NCI-H1436 treated with DMSO at 0.1 percent for 48 hours (cell line): ENCODE measurements around the gene NEU4.

Experiments used
- DNase-seq: peaks from one replicate; lab custom pipeline; 2025; lab: John Stamatoyannopoulos, UW

Gene NEU4

DNA sequence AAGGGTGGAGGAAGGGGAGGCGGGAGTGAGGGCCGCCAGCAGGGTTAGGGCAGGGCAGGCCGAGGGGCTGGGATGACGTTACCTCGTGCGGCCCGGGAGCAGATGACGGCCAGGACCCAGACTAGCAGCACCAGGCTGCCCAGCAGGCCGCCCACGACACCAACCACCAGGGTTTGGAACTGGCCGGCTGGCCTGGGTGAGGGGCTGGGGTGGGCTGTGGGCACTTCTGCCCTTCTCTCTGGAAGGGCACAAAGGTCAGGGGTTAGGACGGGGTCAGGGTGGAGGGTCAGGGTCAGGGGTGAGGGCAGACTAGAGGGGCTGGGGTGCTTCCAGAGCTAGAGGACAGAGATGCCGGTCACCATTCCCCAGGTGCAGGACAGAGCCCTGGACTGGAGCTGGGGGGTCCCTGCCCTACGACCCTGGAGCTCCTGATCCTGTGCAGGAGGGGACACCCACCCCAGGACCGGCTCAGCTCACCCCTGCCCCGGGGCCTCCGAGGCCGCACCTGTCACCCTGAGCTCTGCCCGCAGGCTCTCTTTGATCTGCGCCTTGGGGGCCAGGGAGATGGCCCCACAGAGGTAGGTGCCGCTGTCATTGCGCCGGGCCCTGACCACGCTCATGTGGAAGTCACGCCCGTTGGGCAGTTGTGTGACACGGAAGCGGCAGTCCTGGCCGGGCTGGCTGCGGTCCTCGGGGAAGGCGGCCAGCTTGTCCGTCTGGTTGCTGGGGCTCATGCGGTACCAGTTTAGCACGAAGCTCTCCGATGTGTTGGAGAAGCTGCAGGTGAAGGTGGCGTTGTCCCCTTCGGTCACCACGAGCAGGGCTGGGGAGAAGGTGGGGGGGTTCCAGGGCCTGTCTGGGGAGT, 43.4 kb downstream of the NEU4 start:
- no peak for DNase-seq

DNA sequence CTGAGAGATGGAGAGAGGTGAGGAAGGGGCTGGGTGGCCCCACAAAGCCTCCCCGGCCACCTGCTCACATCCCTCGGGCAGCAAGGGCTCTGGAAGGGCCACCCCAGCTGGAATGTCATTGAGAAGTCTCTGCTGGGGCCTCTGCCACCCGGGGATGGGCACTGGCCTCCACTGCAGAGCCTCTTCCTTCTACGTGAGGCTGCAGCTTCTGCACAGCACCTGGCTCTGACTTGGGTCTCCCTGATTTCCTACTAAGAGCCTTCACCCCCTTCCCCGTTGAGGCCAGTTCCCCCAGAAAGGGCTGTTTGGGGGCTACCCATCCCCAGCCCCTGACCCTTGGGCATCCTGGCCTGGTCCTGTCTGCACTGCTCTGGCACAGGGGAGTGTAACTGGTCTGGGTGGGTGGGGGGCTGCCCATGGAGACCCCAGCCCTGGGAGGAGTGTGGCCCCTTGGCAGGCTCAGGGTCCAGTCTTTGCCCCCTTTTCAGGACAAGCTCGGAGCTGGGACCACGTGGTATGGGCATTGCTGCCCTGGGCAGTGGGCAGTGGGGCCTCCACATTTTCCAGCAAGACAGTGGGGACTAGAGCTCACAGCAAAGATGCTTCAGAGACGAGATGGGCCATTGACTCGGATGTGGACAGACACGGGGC, 44.1 kb downstream of the NEU4 start:
- no peak for DNase-seq

DNA sequence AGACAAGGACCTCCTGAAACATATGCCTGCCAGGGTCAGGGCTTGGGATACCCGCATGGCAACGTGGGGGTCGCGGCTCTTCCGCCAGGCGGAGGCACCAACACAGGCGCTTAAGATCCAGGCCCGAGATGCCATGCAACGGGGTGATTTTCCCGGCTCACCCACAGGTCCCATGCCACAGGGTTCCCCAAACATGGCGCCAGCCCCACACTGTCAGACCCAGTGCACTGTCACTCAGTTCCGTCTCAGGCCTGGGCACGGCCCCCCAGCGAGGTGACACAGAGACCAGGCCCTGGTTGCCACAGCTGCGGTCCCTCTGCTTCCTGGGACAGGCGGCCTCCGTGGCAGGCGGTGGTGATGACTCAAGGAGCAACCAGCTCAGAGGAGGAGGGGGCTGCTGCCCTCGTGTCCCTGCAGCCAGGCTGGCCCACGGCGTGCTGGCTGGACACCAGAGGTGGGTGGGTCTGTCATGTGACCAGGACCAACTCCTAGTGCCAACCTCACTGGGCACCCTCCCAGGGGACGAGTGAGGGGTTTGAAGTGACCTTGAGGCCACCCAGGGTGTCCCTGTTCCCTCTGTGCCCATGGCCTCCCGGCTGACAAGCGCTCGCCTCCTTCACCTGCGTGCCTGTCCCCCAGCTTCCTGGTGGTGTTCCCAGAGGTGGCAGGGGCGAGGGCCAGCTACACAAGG, 44.8 kb downstream of the NEU4 start:
- no peak for DNase-seq

DNA sequence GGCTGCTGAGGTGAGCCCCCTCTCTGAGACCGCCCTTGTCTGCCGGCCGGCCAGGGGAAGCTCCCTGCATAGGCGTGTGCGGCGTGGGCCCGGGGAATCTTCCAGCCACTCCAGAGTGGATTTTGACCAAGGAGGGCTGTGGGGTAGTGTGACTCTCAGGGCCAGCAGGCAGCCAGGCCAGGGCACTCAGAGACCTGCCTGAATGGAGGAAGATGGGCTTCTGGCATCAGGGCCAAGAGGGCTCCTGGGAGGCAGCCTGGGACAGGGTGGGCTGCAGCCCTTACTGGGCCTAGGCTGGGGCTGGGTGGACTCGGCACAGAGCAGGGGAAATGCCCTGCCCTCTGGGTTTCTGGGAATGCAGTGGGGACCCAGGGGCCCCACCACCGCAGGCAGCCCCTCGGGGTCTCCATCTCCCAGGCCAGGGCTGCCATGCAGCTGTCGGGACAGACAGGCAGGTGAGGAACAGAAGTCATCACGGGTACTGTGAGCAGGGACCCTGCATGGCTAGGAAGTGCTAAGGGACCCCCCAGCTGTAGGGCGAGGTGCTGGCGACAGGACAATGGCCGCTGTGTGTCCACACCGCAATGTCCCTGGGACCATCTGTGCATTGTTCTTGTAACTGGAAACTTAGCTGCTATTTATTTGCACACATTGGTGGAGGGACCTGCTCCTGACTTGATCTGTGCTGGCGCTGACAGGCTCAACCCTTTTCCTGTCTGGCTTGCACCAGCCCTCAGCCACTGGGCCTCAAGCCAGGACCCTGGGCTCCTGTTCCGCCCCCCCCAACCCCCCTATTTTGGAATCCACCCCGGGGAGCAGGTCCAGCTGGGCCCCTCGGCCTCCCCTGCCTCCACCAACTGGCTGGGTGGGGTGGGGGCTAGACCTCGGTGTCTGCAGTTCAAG, 45.6 kb downstream of the NEU4 start:
- DNase-seq: no peak

DNA sequence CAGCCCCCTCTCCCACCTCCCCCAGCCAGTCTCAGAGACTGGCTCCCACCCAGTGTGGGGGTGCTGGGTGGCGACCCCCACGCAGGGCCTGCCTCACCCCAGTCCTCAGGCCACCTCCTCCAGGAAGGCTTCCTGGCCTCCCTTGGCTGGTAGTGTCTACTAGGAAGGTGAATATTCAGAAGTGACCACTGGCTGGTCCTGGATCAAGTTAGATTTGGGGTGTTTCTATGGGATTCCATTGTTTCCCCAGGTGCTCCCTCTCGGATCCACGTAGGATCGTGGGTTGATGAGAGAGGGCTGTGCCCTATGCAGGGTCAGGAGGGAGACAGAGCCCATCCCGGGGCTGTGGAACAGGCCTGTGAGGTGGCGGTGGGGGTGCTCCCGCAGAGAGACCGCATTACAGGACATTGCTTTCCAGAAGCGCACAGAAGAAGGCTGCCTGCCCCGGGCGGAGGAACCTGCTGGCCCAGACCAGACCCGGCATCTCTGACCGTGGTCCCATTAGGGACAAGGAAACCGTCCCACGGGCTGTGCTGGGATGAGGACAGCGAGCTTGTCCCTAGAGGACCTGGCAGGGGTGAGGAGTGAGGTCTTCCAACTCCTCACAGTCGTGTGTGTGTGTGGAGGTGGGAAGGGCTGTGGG, 46.4 kb downstream of the NEU4 start:
- DNase-seq: no peak

DNA sequence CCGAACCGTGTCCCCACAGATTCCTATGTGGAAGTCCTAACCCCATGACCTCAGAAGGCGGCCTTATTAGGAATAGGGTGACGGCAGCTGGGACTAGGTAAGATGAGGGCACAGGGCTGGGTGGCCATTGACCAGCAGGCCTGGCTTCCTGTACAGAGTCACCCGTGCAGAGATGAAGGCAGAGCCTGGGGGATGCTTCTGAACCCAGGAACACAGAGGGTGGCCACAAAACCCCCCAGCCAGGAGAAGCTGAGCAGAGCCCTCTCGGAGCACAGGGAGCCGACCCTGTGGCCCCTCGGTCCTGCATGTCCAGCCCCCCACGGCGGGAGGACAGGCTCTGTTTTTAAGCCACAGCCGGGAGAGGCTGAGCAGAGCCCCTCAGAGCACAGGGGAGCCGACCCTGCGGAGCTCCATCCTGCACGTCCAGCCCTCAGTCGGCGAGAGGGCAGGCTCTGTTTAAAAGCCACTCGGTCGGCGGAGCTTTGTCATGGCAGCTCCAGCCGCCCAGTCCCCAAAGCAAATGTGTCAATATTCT, 47.0 kb downstream of the NEU4 start:
- DNase-seq: no peak

DNA sequence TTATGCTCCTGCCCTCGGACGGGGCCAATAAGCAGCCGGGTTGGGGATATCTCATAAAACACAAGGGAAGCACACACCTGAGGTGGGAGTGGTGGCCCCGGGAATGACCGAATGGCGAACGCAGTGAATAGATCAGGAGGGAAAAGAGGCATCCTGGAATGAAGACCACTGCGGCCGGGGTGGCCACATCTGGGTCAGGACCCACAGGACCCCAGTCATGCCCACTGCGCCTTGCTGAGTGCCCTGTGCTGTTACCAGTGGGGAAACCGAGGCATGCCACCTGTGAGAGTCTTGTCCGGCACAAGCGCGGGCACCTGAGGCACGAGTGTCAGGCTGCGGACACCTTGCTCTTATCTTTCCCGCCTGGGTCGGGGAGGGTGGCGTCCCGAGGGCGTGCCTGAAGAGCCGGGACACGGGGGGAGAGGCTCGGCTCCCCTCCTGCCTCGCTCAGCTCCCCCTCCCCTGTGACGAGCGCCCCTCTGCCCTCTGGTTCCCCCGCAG, 48.1 kb downstream of the NEU4 start:
- DNase-seq: no peak

DNA sequence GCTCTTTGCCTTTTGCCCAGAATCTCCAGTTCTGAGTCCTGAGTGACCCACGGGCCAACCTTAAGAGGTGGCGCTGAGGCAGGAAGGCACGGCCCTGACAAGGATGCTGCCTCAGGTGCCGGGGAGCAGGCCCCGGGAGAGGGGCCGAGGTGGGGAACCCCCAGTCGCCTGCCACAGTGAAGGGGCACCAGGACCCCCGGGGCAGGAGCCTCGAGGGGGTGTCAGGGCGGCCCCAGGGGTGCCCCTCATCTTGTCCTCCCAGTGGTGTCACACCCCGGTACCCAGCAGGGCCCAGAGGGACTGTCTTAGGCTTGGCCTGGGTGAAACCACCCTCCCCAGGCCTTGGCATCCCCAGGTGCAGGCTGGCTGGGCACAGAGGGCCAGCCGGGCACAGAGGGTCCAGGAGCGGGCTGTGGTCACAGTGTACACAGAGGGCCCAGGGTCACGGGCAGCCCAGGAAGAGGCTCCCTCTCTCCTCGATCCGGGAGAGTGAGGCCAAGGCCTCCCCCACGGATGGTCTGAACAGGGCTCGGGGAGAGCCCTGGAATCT, 48.7 kb downstream of the NEU4 start:
- DNase-seq: no peak

DNA sequence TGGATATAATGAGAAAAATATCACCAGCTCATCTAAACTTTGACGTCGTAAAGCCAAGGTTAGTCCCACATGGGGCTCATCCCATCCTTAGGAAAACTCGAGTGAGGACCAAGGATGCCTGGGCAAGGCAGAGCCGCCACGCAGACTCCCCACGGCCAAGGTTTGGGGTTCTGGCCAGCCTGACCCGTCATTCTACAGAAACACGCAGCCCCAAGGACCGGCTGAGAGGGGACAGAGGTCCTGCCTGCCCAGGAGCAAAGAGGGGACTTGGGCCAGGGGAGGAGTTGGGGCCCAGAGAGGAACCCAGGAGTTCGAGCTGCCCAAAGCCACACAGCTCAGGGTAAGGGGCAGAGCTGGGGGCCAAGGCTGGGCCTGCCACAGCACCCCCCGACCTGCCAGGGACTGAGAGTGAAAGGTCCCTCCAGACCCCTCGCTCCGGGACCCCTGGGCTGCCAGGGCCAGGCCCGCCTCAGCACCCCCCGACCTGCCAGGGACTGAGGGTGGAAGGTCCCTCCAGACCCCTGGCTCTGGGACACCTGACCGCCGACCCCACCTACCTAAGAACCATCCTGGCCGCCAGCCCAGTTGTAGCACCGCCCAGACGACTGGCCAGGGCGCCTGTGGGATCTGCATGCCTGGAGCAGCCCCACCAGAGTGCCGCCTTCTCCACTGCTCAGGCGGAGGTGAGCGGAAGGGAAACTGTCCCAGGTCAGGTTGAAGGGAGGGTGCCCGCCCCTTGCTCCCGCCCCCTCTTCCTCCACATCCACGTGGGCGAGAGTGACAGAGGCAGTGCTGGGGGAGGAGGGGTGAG, 49.4 kb downstream of the NEU4 start, which contains the start of gene PDCD1:
Gene PDCD1, minus strand, starts transcription at position 689 of the 811 bp plus-strand sequence. Its CDS starts 56 bp downstream, at position 633.
- no peak for DNase-seq

DNA sequence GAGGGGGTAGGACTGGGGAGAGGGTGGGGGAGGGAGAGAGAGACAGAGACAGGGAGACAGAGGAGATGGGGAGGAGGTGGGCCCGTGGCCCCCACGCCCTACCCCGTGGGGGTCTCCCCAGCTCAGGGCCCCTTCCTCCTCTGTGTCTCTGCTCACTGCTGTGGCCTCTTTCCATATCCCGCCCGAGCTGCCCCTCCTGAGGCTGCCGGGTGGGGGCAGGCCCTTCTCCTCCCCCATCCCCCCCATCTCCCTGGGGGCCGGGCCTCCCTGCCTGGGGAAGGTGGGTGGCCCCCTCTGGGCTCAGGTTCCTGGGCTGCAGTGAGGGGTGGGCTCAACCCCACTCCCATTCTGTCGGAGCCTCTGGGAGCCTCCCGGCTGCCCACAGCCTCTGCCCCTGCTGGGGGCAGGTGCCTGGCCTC, 50.0 kb downstream of the NEU4 start:
- no peak for DNase-seq

DNA sequence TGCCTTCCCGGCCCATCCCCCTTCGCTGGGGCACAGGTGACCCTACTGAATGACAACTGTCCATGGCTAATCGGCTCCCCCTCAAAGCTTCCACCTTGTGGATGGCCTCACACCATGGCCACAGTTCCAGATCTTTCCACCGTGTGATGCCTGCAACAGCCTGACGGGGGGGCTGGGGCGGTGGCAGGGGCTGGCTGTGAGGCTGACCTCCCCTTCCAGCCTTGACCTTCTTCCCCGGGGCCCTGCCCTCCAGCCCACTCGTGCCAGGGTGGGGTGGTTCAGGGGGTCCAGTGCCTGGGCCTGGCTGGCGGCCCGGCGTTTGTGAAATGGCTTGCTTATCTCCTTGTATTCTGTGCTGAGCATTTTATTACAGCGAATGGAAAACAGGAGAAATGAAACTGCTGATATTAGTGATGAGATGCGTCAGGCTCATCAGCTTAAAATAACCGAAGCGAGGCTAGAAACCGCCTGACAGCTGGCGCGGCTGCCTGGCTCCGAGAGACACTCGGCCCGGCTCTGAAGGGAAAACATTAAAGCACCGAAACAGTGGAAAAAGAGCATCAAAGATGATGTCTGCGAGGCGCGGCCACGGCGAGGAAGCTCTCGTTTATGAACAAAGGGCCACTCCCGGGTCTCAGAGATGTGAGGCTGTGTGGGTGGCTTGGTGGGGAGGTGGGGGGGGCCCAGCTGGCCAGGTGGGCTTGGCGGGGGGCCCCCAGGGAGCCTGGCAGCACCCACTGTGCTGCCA, 50.6 kb downstream of the NEU4 start:
- DNase-seq: no peak

DNA sequence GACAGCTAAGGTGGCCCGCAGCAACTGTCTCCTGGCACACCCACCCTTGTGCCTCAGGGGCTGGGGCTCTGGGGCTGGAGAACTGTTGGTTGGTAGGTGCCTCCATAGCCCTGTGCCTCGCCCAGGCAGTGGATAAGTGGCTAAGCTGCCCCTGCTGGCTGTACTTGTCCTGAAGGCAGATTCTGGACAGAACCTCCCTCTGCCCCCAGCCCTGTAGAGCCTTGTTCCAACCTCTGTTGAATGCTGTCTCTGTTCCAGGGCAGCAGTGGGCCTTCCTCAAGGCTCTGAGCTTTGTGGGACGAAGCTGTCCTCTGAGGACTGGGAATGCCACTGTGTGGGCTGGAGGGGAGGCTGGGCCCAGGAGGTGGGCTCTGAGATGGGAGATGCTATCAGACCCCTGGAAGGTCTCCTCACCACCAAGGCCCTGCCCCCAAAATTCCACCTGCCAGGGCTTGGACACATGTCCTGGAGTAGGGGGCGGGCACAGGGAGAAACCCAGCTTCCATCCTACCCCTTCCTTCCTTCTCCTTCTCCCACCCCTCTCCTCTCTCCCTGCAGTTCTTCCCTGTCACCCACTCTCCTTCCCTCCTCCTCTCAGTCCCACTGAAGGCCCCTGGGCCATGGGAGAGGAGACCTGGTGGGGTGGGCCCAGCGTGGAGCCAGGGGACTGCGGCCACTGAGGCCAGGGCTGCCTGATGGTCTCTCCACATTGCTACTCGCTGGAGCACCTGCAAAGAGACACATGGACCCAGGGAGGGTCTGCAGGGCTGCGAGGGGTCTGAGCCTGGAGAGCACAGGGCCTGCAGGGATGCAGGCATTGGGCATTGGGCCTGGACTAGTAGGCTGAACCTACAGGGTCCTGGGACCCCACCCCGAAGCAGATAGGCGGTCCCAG, 51.4 kb downstream of the NEU4 start:
- DNase-seq: no peak

DNA sequence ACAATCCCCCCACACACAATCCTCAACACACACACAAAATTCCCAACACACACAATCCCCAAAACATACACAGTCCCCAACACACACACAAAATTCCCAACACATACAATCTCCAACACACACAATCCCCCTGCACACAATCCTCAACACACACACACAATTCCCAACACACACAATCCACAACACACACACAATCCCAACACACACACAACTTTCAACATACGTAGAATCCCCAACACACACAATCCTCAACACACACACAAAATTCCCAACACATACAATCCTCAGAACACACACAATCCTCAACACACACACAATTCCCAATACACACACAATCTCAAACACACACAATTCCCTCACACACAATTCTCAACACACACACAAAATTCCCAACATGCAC, 52.3 kb downstream of the NEU4 start:
- no peak for DNase-seq

DNA sequence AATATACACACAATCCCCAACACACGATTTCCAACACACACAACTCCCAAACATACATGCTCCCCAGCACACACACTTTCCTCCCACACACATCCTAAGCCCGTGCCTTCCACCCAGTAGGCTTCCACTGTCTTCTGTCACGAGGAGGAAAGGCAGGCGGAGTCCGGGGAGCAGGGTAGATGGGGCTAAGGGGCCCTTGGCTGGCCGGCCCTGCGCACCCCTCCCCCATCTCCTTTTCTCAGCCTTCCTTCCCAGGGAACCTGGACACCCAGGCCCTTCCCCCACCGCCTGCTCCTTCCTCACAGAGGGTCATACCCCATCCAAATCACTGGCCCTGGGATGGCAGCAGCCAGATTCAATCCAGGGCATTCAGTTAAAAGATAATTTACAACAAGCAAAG, 53.1 kb downstream of the NEU4 start:
- no peak for DNase-seq

DNA sequence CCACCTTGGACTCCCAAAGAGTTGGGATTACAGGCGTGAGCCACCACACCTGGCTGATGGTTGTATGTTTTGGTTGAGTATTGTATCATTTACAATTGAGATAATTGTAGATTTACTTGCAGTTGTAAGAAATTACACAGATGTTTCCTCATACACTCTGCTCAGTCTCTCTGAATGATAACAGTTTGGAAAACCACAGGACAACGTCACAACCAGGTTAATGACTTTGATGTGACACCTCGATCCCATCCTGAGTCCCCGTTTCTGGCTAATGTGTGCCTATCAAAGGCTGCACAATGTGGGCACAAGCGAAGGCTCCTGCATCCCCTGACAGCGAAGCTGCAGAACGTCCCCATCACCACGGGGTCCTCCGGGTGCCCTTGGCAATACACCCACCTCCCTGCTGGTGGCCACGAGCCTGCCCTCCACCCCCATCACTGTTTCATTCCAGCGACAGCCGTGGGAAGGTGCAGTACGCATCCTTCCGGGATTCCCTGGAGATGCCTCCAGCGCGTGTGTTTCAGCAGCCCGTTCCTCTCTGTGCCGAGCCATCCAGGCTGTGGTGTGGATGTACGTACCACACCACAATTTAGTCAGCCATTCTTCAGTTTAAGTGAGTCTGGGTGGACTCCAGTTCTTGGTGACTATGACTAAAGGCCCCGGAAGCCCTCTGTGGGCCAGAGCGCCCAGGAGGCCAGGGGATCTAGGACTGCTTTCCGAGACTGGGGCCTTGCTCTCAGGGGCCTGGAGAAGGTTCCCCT, 54.0 kb downstream of the NEU4 start:
- no peak for DNase-seq

DNA sequence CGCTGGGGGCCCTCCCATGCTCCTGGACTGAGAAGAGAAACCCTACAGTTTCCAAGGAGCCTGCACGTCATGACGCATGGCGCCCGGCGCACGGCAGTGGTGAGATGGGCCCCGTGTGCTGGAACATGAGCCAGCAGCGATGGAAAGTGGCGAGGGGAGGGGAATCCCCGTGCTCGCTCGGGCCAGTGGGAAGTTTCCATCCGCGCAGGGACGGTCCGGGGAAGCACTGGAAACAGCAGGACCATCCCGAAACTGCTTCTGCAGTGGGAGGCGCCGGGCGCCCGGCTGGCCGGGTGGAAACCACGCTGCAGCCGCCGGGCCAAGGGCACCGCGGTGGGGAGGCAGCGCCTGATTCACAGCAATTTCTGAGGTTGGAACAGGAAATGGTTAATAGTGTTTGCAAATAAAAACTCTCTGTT, 54.6 kb downstream of the NEU4 start:
- no peak for DNase-seq
